Testis (tissue), 3 donors: ENCODE results near the gene METTL27. TPM values are rescaled to one million over a fixed set of nuclear protein-coding genes. Genes with fewer than 3 reads are reported as not detected.
"Not testable (repeated sequence)": the region's sequence is repeated elsewhere in the genome, so short reads cannot be mapped to it uniquely, and the experiment has no call there.

Experiments
- DNase-seq: peaks from one replicate; pipeline ENCODE4 v3.0.0-alpha.2; 2019
- H3K27ac ChIP-seq, 2 donors: fragments of 200-600 bp; sonication (generic); one replicate each; pipeline ENCODE4 v1.5.1; 2019
- H3K27me3 ChIP-seq: fragments of 200-600 bp; sonication (generic); one replicate; pipeline ENCODE4 v1.5.1; 2019
- H3K36me3 ChIP-seq: fragments of 200-600 bp; sonication (generic); one replicate; pipeline ENCODE4 v1.5.1; 2017; ENCODE audit warnings: low read depth; ENCODE audit errors: missing control alignments
- H3K4me1 ChIP-seq: fragments of 200-600 bp; sonication (generic); one replicate; pipeline ENCODE4 v1.5.1; 2019
- H3K4me3 ChIP-seq, 2 donors: fragments of 200-600 bp; sonication (generic); one replicate each; pipeline ENCODE4 v1.5.1; 2017 to 2019
- H3K9me3 ChIP-seq: fragments of 200-600 bp; sonication (generic); one replicate; pipeline ENCODE4 v1.5.1; 2017
- CTCF ChIP-seq, 3 experiments: fragments of 450-650 bp in 2 of 3; fragments of 200-600 bp in 1 of 3; sonication (generic) in 1 of 3; IDR thresholded peaks; one replicate each; pipeline ENCODE4 v1.5.1; 2016 to 2019; ENCODE audit warnings: antibody characterized with exemption in 3 of 3, mild to moderate bottlenecking in 2 of 3, moderate library complexity in 1 of 3
- POLR2A ChIP-seq: fragments of 450-650 bp; IDR thresholded peaks from one replicate; pipeline ENCODE4 v1.6.1; 2017; ENCODE audit warnings: antibody characterized with exemption, mild to moderate bottlenecking, moderate library complexity
- WGBS, 2 donors: methylation state at CpG; one replicate each; pipeline ENCODE4 v1.1.5; 2018; 5-methylcytosine and 5-hydroxymethylcytosine counted together
- intact Hi-C: fragments of 100-400 bp; cut with DNase I; formaldehyde crosslinking; loops from one replicate; pipeline ENCODE4 v1.15.1; 2023; ENCODE audit warnings: low total_unique reads
- polyA plus RNA-seq: library from polyadenylated mRNA; stranded (reverse); fragments of 350-450 nt; fragmentation: Illumina TruSeq; extraction: RNeasy Lipid Tissue Mini Kit (QIAGEN cat#74804); gene quantifications from one replicate; pipeline ENCODE4 v1.2.3, GENCODE V29; 2014; ENCODE audit warnings: low read depth, low replicate concordance; ENCODE audit not compliant: insufficient read depth
- total RNA-seq, 2 donors: library from RNA; depleted of rRNA; stranded (reverse); fragments of >200 nt; gene quantifications; one replicate each; pipeline ENCODE4 v1.2.3, GENCODE V29; 2016

Gene METTL27
- total and polyA plus RNA-seq, 3 donors from 2014 or later = 3.5 to 5.6 (median 3.7) TPM

- H3K27me3 ChIP-seq = no peaks in the 10 kb centered on the region
- H3K4me3 ChIP-seq = no peak overlapping the region
- H3K27ac ChIP-seq = no peak overlapping the region
- H3K9me3 ChIP-seq = no peaks in the 10 kb centered on the region
- intact Hi-C loops = no loop called here
- 89 to 92% methylated on average over 4 of the region's 4 CpGs for WGBS, 2 donors
- H3K36me3 ChIP-seq = no peaks in the 10 kb centered on the region
- no peak for TF ChIP-seq CTCF (IDR thresholded peaks at IDR 0.05)
- TF ChIP-seq POLR2A = no peak
- no peak for DNase-seq
- H3K4me1 ChIP-seq = no peaks in the 10 kb centered on the region
Measured at GRCh38 chr7:73789051-73789450, 53.3 kb downstream of the METTL27 start.

- H3K4me3 ChIP-seq, H3K4me1 ChIP-seq, H3K27me3 ChIP-seq, DNase-seq, H3K27ac ChIP-seq, intact Hi-C loops, H3K9me3 ChIP-seq, H3K36me3 ChIP-seq: not testable (repeated sequence)
- 93 to 100% methylated on average over 1 of the region's 1 CpG for WGBS, 2 donors
Measured at GRCh38 chr7:73787786-73788048, 54.6 kb downstream of the METTL27 start.

GRCh38 chr7:73786588-73786987 lies 55.7 kb downstream of the METTL27 start:
- Histone ChIP-seq H3K9me3 (no peaks in the 10 kb centered on the region), H3K4me3 (no peak overlapping the region), H3K36me3 (no peaks in the 10 kb centered on the region), H3K27ac (no peak overlapping the region), H3K27me3 (no peaks in the 10 kb centered on the region), H3K4me1 (no peaks in the 10 kb centered on the region)
- no peak for DNase-seq
- WGBS, 2 donors = 78 to 100% methylated on average over 1 of the region's 1 CpG
- TF ChIP-seq POLR2A = no peak
- no peak for TF ChIP-seq CTCF (IDR thresholded peaks at IDR 0.05)
- intact Hi-C loops = no loop called here

Other genes with a start within 250 kb of the METTL27 start
- gene MLXIPL, start 218.0 kb downstream of the METTL27 start, total RNA-seq = 100 to 1,000 TPM; 160 to 215 TPM
- gene MLXIPL, start 218.0 kb downstream of the METTL27 start, polyA plus RNA-seq = 34.2 TPM
- gene VPS37D, start 174.7 kb downstream of the METTL27 start, total RNA-seq = 10 to 100 TPM; 15.0 to 24.8 TPM
- 10.3 TPM for gene VPS37D, start 174.7 kb downstream of the METTL27 start, polyA plus RNA-seq
- gene DNAJC30, start 159.1 kb downstream of the METTL27 start, total RNA-seq = 10 to 100 TPM; 19.7 to 25.0 TPM
- 27.7 TPM for gene DNAJC30, start 159.1 kb downstream of the METTL27 start, polyA plus RNA-seq
- 100 to 1,000 TPM; 241 to 252 TPM for gene BUD23, start 158.9 kb downstream of the METTL27 start, total RNA-seq
- 231 TPM for gene BUD23, start 158.9 kb downstream of the METTL27 start, polyA plus RNA-seq
- 10 to 100 TPM; 24.7 to 28.2 TPM for gene STX1A, start 122.8 kb downstream of the METTL27 start, total RNA-seq
- 13.2 TPM for gene STX1A, start 122.8 kb downstream of the METTL27 start, polyA plus RNA-seq
- gene ABHD11, start 103.7 kb downstream of the METTL27 start, total RNA-seq = 10 to 100 TPM; 29.0 to 33.1 TPM
- gene ABHD11, start 103.7 kb downstream of the METTL27 start, polyA plus RNA-seq = 21.6 TPM
- 1 to 10 TPM; 1.9 to 5.1 TPM for gene CLDN3, start 72.2 kb downstream of the METTL27 start, total RNA-seq
- gene CLDN3, start 72.2 kb downstream of the METTL27 start, polyA plus RNA-seq = 6.1 TPM
- gene CLDN4, start 11.5 kb downstream of the METTL27 start, total RNA-seq = under 1 TPM; 0.93 to 0.94 TPM
- gene CLDN4, start 11.5 kb downstream of the METTL27 start, polyA plus RNA-seq = 4.3 TPM
- gene TMEM270, start 18.6 kb upstream of the METTL27 start, total RNA-seq = 10 to 100 TPM; 37.3 to 70.1 TPM
- gene TMEM270, start 18.6 kb upstream of the METTL27 start, polyA plus RNA-seq = 113 TPM
- gene ELN, start 185.7 kb upstream of the METTL27 start, total RNA-seq = 10 to 100 TPM; 24.6 to 35.2 TPM
- 55.9 TPM for gene ELN, start 185.7 kb upstream of the METTL27 start, polyA plus RNA-seq
- 10 to 100 TPM; 42.4 to 54.8 TPM for gene LIMK1, start 241.3 kb upstream of the METTL27 start, total RNA-seq
- 38.6 TPM for gene LIMK1, start 241.3 kb upstream of the METTL27 start, polyA plus RNA-seq